GM18907 (cell line): ENCODE measurements around the gene CACNA1G.

Experiments
- ATAC-seq: cut with Tn5 transposase; IDR thresholded peaks from one replicate; pipeline ENCODE4 v1.9.1; 2021; ENCODE audit warnings: mild to moderate bottlenecking, moderate library complexity; ENCODE audit not compliant: unreplicated experiment

The CACNA1G gene

DNA sequence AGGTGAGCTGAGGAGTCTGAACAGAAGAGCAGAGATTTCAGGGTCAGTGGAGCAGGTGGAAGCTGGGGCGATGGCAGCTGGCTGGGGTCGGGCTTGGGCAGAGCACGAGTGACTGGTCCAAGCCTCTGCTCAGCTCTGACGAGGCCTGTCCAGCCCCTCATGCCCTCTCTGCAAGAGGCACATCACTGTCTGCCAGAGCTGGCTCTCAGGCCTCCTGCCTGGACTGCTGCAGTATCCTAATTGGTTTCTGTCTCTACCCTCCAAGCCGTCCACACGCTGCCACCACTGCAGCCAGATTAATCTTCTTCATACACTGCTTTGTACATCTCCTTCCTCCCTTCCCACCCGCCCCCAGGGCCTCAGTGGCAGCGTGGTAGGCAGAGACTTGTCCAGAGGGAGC is 25.4 kb downstream of the CACNA1G start:
- no peak for ATAC-seq

DNA sequence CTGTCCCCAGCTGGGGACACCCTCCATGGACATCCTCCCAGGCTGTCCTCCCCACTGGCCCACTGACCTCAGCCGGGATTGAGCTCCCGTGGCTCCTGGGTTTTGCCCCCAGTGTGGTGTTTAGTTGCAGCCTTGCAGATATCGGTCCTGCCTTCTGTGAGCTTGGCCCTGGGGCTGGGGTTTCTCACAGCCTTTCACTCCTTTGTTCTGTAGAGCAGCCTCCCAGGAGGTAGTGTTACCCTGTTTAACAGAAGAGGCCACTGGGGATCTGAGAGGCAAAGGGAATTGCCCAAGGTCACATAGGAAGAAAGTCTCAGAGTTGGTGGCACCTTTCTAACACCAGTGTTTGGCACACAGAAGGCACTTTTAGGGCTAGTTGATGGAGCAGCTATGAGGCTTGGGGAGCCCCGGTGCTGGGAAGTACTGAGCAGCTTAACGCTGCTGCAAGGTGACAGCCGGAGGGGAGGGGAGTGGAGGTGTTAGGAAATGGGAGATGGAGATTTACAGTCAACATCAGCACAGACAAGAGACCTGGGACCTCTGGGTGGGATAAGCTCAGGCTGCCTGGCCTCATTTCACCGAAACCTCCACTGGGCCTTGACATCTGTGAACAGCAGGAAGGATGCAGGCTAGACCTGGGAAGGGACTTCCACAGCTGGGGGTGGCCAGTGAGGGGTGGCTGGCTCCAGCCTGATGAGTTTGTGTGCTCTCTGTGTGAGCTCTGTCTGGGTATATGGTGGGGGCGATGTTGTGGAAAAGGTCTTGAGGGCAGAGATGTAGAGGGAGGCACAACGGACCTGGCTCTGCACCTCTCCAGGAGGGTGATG is 26.1 kb downstream of the CACNA1G start:
- no peak for ATAC-seq

DNA sequence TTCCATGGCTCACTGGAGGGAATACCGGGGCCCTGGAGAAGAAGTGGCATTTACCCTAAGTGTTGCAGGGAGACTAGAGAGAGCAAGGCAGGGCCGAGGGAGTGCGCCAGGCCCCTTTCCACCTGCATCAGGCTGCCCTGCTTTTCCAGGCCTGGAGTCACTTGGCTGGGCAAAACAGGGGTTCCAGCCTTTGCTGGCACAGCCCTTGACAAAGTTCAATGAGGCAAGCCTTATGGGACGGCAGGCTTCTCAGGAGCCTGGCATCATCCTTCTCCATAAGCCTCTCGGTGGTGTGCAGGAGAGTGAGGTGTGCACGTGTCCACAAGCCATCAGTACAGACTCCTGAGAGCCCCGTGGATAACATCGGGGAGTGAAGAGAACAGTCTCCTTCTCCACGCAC is 27.1 kb downstream of the CACNA1G start:
- ATAC-seq, result no peak

DNA sequence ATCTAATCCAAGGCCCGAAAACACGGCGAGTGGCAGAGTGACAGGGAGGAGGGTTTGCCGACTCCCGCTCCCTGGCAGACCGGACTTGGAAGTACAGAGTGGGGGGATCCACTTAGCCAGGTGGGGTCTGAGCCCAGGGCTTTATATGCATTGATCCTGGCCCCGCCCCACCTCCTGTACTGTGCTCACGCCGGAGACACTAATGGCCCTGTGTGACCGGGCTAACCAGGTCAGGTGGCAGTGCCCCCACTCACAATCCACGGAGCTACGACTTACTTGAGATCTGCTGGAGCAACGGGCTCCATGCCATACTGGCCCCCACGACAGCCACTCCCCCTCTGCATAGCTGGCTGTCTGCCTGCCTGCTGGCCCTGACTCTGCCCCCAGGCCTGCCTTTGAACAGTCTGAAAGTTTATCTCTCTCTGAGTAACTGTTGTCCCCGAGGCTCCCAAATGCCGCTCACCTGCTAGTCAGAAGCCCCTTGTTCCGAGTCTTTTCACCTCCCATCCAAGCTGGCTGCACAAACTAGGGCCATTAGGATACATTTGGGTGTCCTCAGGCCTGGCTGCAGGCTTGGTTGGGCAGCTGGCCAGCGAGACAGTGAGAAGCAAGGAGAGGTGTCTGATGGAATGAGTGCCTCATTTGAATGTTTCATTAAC is 28.0 kb downstream of the CACNA1G start:
- no peak for ATAC-seq

DNA sequence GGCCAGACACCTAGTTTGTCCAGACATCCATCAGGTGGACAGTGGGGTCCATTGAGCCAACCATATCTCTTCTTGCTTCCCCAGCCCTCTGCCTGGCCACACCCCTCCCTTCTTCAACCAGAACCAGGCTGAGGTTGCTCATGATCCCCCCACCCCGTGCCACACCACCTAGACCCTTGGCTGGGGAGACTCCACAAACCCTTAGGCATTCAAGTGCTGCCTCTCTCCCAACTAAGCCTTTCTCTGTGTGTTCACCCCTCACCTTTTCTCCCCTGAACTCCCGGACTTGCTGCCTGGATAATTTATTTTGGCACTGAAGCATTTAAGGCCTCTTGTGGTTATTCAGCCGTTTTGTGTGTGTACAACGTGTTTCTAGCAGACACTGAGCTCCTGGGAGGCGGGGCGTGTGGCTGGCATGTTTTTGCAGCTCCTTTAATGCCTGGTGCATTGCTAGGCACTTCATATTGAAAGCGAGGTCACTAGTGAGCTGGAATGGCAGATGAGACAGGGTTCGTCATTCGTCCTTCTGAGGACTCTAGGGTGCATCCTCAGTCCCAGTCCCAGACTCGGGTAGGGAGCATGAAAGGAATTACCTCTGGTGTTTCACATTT is 28.7 kb downstream of the CACNA1G start:
- no peak for ATAC-seq

DNA sequence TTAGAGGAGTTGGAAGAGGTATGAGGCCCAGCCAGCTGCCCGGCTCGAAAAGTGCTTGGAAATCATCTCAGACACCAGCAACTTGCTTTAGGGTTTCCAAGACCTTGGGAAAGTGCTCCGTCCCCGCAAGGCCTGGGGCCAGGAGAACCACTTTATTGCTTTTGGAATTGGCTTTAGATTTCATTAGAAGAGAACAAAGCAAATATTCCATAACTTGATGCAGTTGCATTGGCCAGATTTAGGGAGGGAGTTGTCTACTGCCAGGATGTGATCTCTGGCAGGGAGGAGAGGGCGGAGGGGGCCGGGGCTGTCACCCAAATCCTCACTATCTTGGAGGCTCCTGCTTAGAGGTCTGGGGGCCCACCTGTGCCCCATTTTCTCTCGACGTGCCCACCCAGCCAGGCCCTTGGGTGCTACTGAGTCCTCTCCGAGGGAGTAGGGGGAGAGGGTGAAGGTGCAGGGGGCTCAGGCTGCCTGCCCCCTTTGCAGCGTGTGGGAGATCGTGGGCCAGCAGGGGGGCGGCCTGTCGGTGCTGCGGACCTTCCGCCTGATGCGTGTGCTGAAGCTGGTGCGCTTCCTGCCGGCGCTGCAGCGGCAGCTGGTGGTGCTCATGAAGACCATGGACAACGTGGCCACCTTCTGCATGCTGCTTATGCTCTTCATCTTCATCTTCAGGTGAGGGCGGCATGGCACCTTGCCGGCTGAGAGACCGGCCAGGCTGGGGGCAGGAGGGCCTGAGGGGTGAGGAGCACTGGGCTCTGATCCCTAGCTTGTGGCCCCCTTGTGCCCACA is 30.6 kb downstream of the CACNA1G start:
- no peak for ATAC-seq

DNA sequence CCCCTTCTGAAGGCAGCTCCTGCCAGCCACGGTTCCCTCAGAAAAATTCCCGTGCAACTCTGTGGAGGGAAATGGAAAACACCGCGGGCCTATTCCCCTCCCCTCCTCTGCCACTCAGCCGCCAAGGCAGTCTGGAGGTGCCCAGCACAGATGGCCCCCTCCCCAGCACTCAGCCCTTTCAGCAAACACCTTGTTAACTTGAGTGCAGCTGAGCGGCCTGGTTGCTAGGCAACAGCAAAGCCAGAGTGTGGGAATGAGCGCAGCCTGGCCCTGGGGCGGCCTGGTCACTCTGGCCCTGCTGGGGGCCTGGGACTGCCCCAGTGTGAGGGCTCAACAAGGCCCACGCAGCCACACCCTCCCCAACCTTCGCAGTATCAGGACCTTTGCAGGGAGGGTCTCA is 32.8 kb downstream of the CACNA1G start:
- ATAC-seq, result no peak

DNA sequence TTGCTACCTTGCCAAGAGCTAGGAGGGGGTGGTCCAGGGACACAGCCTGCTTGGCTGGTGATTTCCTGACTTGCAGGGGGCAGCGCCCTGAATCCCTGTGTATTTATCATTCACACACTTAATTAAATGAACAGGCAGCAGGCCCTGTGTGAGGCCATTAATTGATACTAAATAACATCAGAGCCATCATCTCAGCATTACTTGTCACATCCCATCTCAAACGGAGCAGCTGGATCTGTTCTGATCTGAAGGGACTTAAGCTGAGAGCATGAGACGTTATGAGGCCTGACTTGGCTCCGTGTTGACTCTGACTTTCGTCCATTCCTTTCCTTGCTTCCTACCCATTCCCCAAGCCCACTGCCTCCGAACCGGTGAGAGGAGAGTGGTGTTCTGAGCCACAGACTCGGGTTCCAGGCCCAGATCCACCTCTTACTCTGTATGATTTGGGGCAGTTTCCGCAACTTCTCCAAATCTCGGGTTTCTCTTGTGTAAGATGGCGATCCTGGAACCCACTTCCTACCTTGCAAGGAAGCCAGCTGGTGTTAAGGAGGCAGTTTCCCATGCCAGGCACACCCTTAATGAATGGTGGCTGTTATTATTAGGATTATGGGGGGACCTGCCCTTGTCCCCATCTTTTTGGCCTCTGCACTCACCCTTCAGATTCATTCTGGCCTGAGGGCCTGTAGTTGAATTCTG is 33.8 kb downstream of the CACNA1G start:
- no peak for ATAC-seq

DNA sequence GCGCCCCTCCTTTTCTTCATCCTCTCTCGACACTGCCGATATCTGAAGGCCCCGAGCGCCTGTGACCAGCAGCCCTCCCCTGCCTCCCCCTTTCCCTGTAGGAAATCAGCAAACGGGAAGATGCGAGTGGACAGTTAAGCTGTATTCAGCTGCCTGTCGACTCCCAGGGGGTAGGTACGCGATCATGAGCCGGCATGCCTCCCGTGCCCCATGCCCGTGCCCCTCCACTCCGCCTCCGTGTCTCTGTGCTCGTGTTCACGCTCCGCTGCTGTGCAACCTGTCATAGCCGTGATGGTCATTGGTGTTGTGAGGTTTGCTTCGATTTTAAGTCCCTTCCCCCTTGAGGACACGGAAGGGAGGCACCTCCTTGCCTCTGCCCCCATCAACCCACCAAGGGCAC is 34.4 kb downstream of the CACNA1G start:
- no peak for ATAC-seq

DNA sequence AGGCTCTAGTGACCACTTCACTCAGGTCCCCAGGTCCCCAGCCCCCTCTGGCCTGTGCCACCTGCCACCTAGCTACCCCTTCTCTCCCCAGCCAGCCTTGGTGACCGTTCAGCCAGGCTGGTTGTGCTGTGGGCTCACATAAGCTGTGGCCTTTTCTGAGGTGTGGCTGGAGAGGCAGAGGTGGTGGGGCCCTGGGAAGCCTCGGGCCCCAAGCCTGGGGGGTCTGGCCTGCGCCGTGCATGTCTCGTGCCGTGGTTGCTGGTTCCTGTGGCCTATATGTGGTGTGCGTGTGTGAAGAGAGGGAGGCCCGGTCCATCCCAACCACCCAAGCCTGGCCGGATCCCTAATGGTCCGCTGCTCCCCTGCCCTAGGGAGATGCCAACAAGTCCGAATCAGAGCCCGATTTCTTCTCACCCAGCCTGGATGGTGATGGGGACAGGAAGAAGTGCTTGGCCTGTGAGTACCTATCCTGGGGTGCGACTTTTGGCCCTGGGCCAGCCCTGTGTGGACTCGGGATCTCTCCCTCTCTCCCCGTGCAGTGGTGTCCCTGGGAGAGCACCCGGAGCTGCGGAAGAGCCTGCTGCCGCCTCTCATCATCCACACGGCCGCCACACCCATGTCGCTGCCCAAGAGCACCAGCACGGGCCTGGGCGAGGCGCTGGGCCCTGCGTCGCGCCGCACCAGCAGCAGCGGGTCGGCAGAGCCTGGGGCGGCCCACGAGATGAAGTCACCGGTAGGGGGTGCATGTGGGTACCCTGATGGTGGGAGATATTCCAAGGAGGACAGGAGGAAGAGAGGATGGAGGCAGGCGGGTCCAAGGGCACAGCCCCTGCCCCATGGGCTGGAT is 35.9 kb downstream of the CACNA1G start:
- no peak for ATAC-seq

DNA sequence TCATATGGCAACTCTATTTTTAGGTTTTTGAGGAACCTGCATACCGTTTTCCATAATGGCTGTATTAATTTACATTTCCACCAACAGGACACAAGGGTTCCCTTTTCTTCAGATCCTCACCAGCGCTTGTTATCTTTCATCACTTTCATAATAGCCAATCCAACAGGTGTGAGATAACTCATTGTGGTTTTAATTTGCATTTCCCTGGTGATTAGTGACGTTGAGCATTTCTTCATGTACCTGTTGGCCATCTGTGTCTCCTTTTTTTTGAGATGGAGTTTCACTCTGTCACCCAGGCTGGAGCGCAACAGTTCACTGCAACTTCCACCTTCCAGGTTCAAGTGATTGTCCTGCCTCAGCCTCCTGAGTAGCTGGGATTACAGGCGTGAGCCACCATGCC is 38.0 kb downstream of the CACNA1G start:
- no peak for ATAC-seq

DNA sequence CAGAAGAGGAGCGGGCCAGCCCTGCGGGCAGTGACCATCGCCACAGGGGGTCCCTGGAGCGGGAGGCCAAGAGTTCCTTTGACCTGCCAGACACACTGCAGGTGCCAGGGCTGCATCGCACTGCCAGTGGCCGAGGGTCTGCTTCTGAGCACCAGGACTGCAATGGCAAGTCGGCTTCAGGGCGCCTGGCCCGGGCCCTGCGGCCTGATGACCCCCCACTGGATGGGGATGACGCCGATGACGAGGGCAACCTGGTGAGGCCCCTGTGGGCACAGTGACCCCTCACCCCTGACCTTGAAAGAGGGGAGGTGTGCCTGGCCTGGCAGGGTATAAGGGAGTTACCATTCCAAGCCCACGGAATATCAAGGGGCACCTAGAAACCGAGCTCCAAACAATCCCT is 39.1 kb downstream of the CACNA1G start:
- no peak for ATAC-seq

DNA sequence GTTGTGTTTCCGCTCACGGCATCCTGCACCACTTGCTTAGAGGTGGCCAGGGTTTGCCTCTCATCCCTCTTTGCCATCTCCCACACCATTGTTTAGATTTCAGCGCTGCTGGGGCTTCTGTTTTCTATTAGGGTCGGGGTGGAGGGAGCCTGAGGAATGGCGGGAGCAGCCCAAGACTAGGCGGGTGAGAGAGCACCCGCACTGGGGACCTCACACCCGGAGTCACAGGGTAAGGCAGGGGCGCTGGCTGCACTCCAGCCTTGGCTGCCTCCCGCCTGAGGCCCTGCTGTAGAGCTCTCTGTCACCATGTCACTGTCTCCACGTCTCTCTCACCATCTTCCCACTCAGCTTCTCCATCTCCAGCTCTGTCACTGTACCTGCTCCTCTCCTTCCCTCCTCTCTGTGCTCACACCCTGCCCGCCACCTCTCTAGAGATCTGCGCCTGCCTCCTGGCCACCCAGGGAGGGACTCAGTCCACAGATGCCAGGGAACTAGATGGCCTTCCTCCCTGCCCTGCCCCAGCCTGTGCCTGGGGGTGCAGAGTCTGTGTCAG is 41.4 kb downstream of the CACNA1G start:
- no peak for ATAC-seq

DNA sequence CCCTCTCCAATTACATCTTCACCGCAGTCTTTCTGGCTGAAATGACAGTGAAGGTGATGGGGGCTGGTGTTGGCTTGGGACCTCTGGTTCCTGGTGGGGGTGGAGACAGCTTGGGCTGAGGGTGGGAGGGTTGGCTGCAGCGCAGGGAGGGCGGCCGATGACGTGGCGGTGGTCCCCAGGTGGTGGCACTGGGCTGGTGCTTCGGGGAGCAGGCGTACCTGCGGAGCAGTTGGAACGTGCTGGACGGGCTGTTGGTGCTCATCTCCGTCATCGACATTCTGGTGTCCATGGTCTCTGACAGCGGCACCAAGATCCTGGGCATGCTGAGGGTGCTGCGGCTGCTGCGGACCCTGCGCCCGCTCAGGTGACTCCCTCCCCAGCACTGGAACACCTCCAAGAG is 42.3 kb downstream of the CACNA1G start:
- no peak for ATAC-seq

DNA sequence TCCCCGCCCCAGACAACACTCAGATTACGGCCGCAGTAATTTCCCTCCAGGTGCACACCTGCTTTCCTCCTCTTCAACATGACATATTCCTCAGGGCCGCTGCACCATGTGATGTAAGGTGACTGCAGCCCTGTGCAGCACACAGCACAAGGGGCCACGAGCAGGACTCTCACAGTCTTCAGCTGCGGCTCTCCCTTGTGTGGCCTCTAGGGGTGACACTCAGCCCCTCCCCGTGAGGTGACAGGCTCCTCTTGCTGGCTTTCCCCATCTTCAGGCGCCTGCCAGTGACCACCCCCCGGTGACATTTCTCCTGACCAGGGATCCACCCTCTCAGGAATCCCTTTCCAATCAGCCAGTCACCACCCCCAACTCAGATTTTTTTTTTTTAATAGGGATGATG is 42.8 kb downstream of the CACNA1G start:
- ATAC-seq, result no peak

DNA sequence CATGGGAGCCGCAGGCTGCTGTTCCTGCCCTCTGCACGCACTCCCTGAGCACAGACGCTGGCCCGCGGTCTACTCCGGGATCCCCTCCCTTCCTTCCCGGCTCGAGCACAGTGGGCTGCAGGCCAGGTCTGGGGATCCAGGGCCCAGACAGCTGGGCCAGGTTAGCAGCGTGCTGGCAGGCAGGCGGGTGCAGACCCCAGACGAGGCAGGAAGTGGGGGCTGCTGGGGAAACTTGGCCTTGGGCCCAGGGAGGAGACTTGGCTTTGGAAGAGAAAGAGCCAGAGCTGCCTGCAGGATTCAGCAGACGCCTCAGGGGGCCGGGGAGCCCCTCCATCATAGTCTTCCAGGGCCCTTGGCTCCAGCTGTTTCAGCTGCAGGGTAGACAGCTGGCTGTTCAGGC is 44.0 kb downstream of the CACNA1G start:
- no peak for ATAC-seq

DNA sequence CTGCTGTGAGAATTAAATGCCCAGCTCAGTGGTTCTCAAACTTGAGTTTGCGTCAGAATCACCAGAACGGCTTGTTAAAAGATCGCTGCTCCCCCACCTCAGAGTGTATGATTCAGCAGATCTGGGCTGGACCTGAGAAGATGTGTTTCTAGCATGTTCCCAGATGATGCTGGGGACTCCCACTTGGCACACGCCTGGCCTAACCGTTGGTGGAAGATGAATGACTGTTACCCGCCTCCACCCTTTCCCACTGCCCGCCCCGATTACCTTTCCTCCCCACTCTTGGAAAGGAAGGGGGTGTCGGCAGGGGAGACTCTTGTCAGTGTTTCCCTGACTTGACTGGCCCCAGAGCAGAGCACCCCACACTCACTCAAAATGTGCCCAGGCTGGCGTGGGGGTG is 44.9 kb downstream of the CACNA1G start:
- ATAC-seq, result no peak

DNA sequence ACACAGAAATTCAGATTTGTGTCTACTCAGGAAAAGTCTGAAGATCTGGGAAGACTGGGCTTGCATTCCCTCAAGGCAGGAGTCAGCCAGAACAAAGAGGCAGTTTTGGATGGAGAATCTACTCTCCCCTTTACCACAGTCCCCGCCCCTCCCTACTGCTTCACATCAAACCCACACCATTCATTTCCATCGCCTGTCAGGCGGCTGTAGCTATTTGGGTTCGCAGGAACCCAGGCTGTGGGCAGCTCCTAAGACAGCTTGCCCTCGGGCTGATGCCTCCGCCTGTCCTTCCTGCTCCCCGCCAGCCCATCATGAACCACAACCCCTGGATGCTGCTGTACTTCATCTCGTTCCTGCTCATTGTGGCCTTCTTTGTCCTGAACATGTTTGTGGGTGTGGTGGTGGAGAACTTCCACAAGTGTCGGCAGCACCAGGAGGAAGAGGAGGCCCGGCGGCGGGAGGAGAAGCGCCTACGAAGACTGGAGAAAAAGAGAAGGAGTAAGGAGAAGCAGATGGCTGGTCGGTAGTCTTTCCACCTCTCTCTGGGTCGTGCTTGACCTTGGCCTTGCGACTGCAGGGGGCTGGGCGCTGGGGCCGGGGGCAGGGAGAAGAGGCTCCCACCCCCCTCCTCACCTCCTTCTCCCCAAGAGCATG is 47.1 kb downstream of the CACNA1G start:
- no peak for ATAC-seq
